ENCODE results near the gene SMIM33.
"Not testable (repeated sequence)": the region's sequence is repeated elsewhere in the genome, so short reads cannot be mapped to it uniquely, and the experiment has no call there.

SMIM33 gene

DNA sequence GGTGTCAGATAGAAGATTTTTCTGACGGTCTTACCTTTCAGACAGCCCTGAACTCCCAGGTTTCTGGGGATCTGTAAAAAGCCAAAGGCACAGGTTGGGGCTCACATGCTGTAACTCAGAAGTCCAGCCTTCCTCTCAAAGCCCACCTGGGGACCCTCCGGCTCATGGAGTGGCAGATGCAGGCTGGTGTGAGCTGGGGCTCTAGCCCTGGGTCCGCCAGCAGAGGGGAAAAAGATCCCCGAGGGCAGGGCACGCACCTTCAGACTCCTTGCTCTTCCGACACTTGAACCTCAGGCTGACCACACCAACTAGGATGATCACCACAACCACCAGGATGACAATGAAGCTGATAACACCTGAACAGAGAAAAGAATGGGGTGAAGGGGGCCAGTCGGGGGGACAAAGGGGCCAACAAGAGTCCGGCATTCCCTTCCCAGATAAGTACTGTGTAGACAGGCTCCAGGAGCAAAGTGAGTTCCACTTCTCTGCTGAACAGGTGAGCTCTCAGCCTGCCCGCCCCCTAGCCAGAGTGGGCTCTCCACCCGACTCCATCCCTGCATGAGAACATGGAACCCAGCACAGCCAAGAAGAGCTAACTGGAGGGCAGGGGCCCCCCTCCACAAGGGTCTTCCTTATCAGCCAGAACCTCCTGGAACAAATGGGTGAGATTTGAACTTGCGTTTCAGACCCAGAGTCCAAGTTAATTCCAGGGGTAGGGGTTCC lies 16.1 kb upstream of the SMIM33 start:
- in situ Hi-C loops (cut with HindIII; ENCODE audit: low sequenced_read_pairs): no loop called here

GRCh38 chr5:139456776-139457175 lies 14.0 kb upstream of the SMIM33 start:
- in situ Hi-C loops (cut with HindIII; ENCODE audit: low sequenced_read_pairs): no loop called here

- in situ Hi-C loops (cut with HindIII; ENCODE audit: low sequenced_read_pairs): no loop called here
These were observed 13.6 kb upstream of the SMIM33 start for GRCh38 chr5:139457241-139457640.

DNA sequence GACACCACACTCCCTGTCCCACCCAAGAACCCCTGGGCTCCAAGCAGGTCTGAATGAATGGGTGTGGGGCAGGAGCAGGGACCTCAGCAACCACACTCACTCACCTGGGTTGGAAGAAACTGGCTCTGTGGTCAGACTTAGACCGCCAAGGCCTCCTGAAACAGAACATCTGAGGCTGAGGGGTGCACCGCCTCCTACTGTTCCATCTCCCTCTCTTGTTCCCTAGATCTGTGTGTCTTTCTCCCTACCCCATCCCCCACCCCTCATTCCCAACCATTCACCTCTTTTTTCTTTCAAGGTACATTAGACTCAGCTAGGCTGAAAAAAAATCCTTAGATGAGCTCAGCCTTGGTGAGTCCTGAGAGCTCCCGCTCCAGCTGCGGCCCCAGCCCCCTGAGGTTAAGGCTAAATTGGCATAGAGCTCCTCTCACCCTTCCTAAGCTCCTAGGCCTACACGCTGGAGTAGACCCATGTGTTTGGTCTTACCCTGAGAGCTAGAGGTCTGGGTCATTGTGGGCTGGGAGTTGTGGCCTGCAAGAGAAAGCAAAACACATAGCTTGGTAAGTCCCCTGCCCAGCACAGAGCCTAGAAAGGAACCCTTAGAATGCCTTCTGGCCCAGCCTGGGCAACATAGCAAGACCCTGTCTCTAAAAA lies 13.0 kb upstream of the SMIM33 start:
- in situ Hi-C loops (cut with HindIII; ENCODE audit: low sequenced_read_pairs): no loop called here

- in situ Hi-C loops (cut with HindIII; ENCODE audit: low sequenced_read_pairs): no loop called here
These were observed 12.0 kb upstream of the SMIM33 start for GRCh38 chr5:139458580-139459407.

GRCh38 chr5:139459451-139459934 lies 11.3 kb upstream of the SMIM33 start:
- in situ Hi-C loops (cut with HindIII; ENCODE audit: low sequenced_read_pairs): no loop called here

- in situ Hi-C loops (cut with HindIII; ENCODE audit: low sequenced_read_pairs): no loop called here
These were observed 10.3 kb upstream of the SMIM33 start for GRCh38 chr5:139460455-139460854.

DNA sequence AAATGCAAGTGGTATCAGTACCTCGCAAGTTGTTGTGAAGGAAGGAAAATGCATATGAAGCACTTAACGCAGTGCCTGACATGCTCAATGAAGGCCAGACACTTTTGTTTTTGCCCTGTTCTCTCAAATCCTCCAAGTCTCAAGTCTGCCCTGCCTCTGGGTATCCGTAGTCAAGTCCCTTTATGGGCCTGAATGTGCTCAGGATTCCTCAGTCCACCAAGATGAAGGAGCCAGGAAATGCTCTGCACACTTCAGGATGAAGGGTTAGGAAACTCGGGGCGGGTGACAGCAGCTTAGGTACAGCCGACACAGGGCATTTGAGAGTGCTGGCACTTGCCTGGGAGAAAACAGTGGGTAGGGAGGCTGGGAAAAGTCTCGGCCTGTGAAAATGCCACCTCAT lies 9.6 kb upstream of the SMIM33 start:
- in situ Hi-C loops (cut with HindIII; ENCODE audit: low sequenced_read_pairs): no loop called here

DNA sequence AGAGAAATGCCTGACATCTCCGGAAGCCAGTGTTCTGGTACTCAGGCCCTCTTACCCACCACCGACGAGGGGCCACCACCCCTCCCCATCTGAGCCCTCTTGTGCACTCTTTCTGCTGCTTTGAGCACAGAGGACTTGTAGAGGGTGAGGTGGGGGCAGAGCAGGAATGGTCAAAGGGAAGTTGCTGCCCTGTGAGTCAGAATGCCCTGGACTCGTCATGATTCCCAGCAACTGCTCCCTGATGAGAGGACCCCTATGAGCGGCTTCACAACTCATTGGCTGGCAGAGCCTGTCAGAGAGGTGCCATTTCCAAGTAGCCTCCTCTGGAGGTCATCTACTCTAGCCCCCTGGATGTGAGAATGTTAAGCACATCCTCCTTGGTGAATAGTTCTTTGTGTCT lies 9.1 kb upstream of the SMIM33 start:
- in situ Hi-C loops (cut with HindIII; ENCODE audit: low sequenced_read_pairs): no loop called here

DNA sequence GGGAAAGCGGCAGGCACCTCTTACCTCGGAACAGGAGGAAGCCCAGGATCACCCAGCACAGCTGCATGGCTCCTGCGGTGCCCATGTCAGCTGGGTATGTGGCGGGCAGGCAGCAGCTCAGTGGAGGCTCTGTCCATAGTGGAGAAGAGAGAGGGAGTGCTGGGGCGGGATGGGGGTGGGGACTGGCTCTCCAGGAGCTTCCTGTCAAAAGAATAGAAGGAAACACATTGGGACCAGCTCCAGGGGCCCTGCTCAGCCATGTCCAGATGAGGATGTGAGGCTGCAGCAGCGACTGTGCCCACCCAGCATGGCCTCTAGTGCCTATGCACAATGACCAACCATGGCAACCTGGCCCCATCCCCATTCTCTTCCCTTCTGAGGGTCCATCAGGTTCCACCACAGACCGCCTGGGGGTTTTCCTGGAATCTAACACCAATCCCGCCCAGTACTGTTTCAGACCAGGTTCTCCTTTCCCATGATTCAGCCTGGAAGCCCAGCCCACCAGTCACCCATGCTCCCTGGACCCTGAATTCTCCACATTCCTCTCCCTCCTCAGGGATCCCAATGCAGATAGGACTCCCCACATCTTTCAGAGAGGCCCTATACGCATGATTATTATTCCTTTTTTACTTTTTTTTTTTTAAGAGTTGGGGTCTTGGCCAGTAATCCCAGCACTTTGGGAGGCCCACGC lies 8.1 kb upstream of the SMIM33 start, which contains the start of gene ECSCR:
Gene ECSCR, minus strand, starts transcription at position 158 of the 691 bp plus-strand sequence. Its CDS starts 73 bp downstream, at position 85.
- in situ Hi-C loops (cut with HindIII; ENCODE audit: low sequenced_read_pairs): no loop called here

GRCh38 chr5:139468421-139468931 lies 2.3 kb upstream of the SMIM33 start:
- in situ Hi-C loops (cut with HindIII; ENCODE audit: low sequenced_read_pairs): no loop called here

DNA sequence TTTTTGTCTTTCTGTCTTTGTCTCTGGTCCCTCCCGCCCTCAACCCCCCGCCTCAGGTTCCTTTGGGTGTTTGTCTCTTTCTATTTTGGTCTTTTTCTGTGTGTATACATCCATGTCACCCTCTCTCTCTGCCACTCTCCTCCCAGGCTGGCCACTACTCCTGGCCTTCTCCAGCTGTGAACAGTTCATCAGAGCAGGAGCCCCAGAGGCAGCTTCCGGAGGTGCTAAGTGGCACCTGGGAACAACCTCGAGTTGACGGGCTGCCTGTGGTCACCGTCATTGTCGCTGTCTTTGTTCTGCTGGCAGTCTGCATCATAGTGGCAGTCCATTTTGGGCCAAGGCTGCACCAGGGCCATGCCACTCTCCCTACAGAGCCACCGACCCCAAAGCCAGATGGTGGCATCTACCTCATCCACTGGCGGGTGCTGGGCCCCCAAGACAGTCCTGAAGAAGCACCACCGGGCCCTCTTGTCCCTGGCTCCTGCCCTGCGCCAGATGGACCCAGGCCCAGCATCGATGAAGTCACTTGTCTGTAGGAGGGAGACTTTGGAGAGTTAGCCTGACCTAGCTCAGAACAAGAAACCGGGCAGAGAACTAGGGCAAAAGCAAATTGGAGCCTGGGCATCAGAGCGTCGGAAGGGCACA lies 1.7 kb downstream of the SMIM33 start:
- in situ Hi-C loops (cut with HindIII; ENCODE audit: low sequenced_read_pairs): no loop called here

DNA sequence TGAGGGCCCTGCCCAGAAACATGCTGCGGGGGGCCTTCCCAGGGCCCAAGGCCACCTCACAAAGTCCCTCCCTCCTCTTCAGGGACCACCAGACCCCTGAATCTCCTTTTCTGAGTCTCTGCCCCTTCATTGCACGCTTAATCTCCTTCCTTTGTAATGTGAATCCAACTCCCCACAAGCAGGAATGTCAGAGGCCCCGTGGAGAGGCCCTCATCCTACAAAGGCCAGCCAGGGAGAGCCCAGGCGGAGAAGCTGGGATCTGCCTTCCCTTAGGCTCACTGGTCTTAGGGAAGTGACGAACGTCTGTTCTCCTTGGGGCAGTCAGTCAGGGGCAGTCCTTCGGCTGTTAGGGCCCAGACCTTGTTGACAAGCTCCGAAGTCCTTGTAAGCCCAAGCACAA lies 2.3 kb downstream of the SMIM33 start:
- in situ Hi-C loops (cut with HindIII; ENCODE audit: low sequenced_read_pairs): no loop called here

DNA sequence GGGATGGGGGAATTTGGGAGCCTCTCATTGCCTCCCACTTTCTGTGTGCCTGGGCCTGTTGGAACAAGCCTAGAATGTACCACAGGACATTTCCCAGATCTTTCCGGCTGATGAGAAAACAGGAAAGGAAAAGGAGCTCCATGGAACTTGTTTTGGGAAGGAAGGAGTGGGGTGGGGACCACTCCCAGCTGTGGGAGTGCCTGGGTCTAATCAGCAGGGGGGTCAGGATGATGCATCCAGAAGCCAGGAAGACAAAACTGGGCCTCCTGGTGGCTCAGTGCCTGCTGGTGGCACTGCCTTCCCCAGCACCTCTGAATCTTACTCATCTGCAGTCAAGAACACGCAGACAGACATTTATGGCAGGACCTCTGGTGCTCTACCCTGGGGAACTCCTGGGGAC lies 2.8 kb downstream of the SMIM33 start:
- in situ Hi-C loops (cut with HindIII; ENCODE audit: low sequenced_read_pairs): no loop called here

DNA sequence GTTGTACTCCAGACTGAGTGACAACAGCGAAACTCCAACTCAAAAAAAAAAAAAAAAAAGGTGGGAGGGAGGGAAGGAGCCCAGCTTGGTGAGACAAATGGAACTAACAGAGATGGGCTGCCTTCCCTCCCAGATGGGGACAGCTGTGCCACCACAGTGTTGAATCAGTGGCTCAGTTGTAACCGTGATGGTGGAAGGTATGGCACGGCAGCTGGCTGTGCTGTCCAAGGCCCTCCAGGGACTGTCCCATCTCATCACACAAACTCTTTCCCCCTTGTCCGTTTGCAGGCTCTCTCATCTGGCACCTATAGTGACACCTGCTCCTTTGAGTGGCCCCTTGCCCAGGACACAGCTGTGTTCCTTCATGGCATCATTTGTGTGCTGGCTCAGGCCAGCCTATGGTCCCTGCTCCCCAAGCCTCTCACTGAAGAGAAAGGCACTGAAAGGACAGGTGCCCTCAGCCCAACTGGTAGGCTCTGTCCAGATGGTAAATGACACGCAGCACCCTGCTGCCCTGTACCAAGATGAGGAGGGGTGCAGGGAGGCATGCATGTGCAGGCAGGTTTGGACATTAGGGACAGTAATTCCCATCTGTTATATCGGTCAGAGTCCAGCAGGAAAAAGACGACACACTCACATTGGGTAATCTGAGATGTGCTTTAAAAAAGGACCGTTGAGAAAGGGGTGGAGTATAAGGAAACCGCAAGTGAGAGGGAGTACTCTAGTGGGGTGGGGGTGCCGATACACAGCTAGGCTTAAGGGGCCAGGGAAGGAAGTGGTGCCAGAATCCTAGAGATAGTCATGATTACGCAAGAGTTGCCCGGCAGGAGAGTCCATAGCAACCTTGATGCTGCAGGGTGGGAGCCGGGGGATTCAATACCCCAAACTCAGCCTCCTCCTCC lies 4.3 kb downstream of the SMIM33 start:
- in situ Hi-C loops (cut with HindIII; ENCODE audit: low sequenced_read_pairs): no loop called here

- in situ Hi-C loops (cut with HindIII; ENCODE audit: low sequenced_read_pairs): no loop called here
These were observed 5.2 kb downstream of the SMIM33 start for GRCh38 chr5:139475865-139476617.

GRCh38 chr5:139478657-139479423 lies 8.0 kb downstream of the SMIM33 start:
- in situ Hi-C loops (cut with HindIII; ENCODE audit: low sequenced_read_pairs): not testable (repeated sequence)

GRCh38 chr5:139479729-139480128 lies 8.9 kb downstream of the SMIM33 start:
- in situ Hi-C loops (cut with HindIII; ENCODE audit: low sequenced_read_pairs): not testable (repeated sequence)

Measured in DLD1 (cell line).